ENCODE measurements around the gene AIPL1. TPM values are rescaled to one million over a fixed set of nuclear protein-coding genes. Genes with fewer than 3 reads are reported as not detected.

AIPL1 gene
- total and polyA plus RNA-seq, 2 of the 4 experiments (the other 2 are of a cell fraction), result not detected

DNA sequence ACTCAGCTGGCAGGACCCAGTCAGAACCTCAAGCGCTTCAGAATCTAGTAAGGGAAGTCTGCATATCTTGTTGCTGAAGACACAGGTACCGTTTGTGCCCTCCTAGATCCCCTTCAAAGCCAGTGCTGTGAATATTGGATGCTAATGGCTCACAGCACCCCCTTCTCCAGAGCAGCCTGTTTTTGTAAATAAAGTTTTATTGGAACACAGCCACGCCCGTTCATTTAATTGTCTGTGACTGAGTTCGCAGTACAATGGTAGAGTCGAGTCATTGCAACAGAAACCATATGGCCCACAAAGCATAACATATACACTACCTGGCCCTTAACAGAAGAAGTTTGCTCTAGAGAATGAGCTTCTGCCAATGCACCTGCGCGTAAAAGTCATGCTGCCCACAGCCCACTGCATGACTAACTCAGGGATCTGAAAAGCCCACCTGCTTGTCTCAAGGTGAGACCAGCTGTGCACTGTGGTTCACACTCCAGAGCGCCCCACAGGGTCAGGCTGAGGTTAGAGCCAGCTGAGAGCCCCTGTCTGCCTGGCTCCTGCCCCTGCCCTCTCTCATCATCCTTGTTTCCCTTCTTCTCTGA lies 48.8 kb downstream of the AIPL1 start:
- Histone ChIP-seq H3K27me3 (ENCODE audit: control insufficient read depth, insufficient read depth, low read length) (no peaks in the 10 kb centered on the region; the same call in 1 of the 2 replicates), H4K91ac (ENCODE audit: insufficient read depth, low read depth, low read length) (no peak overlapping the region), H2AK9ac (replicated peaks; ENCODE audit: low read depth, low read length, poor library complexity) (no peak overlapping the region), H3K4ac (ENCODE audit: low read depth, low read length) (no peak overlapping the region), H2AK5ac (ENCODE audit: low read depth, low read length) (no peak overlapping the region), H2BK20ac (ENCODE audit: low read depth, low read length) (no peak overlapping the region), H3K79me1 (ENCODE audit: low read depth in 1 of 2, low read length in 2 of 2) (no peaks in the 10 kb centered on the region), H3K4me2 (ENCODE audit: low read depth, low read length) (no peak overlapping the region), H3K56ac (ENCODE audit: extremely low read depth, insufficient read depth, low read length) (no peak overlapping the region), H3K9me3 (ENCODE audit: control insufficient read depth, insufficient read depth, low read length) (no peaks in the 10 kb centered on the region), H3K36me3 (ENCODE audit: control insufficient read depth, insufficient read depth, low read length) (no peaks in the 10 kb centered on the region), H2BK5ac (ENCODE audit: low read depth, low read length, poor library complexity, severe bottlenecking) (no peak overlapping the region), H3K14ac (replicated peaks; ENCODE audit: low read depth, low read length) (no peak overlapping the region), H4K5ac (ENCODE audit: low read depth, low read length) (no peak overlapping the region), H3K4me3 (ENCODE audit: insufficient read depth, low read depth, low read length) (no peak overlapping the region), H3K23ac (ENCODE audit: low read depth, low read length) (no peak overlapping the region), H2BK15ac (ENCODE audit: low read depth, low read length) (no peak overlapping the region), H3K9ac (ENCODE audit: low read depth, low read length) (no peak overlapping the region), H3K27ac (ENCODE audit: insufficient read depth, low read length) (no peak overlapping the region), H4K20me1 (ENCODE audit: insufficient read depth, low read length) (no peaks in the 10 kb centered on the region), H2AFZ (replicated peaks; ENCODE audit: low read length, poor library complexity) (no peak overlapping the region), H2BK120ac (ENCODE audit: low read depth, low read length) (no peak overlapping the region), H3K18ac (ENCODE audit: low read depth, low read length) (no peak overlapping the region), H4K8ac (ENCODE audit: low read depth in 2 of 2, low read length in 2 of 2) (no peak overlapping the region), H3K9me1 (ENCODE audit: insufficient read depth, low read length) (no peaks in the 10 kb centered on the region), H3K4me1 (ENCODE audit: control insufficient read depth, insufficient read depth, low read length) (no peaks in the 10 kb centered on the region)
- intact Hi-C loops (cut with micrococcal nuclease) (no loop called here), dilution Hi-C loops (cut with HindIII; ENCODE audit: low sequenced_read_pairs, unreplicated experiment) (no loop called here), in situ Hi-C loops (cut with MboI; ENCODE audit: low sequenced_read_pairs) (no loop called here)
- ATAC-seq (ENCODE audit: low read depth) (no peak), DNase-seq (no peak)
- WGBS, 2 experiments (ENCODE audit: extremely low coverage in 2 of 2, insufficient read length in 1 of 2), result 0% methylated on average over 1 of the region's 9 CpGs; no CpG with 5 or more reads in 1 of the 2 experiments
- no TSS peak for BruUV-seq (replicated peaks)
- TF ChIP-seq, protein P1, sequence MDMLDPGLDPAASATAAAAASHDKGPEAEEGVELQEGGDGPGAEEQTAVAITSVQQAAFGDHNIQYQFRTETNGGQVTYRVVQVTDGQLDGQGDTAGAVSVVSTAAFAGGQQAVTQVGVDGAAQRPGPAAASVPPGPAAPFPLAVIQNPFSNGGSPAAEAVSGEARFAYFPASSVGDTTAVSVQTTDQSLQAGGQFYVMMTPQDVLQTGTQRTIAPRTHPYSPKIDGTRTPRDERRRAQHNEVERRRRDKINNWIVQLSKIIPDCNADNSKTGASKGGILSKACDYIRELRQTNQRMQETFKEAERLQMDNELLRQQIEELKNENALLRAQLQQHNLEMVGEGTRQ (IDR thresholded peaks at IDR 0.05; ENCODE audit: low read depth, low read length), result no peak
- no peak for TF ChIP-seq NFE2L2 (IDR thresholded peaks at IDR 0.05; ENCODE audit: low read depth, low read length)
- TF ChIP-seq MAZ (IDR thresholded peaks at IDR 0.05; ENCODE audit: borderline replicate concordance, low read depth, low read length), result no peak
- no peak for TF ChIP-seq MAFK (IDR thresholded peaks at IDR 0.05; ENCODE audit: low read depth, low read length)
- no peak for TF ChIP-seq RCOR1 (IDR thresholded peaks at IDR 0.05; ENCODE audit: insufficient replicate concordance, low read length)
- TF ChIP-seq BHLHE40 (IDR thresholded peaks at IDR 0.05; ENCODE audit: low read depth, low read length), result no peak
- no peak for TF ChIP-seq POLR2A (IDR thresholded peaks at IDR 0.05; ENCODE audit: low read depth, low read length)
- ChIA-PET CTCF (no interaction called here), POLR2A (ENCODE audit: unreplicated experiment) (no interaction called here)
